GM10248 (cell line): ENCODE data around the gene NOS3.

Source experiments
- CTCF ChIA-PET: fragments of 300-600 bp; sonication (Branson Sonifier 250); formaldehyde crosslinking; extraction: SDS; loops from one replicate; lab custom pipeline; 2021; ENCODE audit warnings: antibody characterized with exemption; lab: Yijun Ruan, JAX
- POLR2A ChIA-PET: fragments of 350-650 bp; sonication (Branson Sonifier 250); formaldehyde crosslinking; extraction: SDS; loops from one replicate; lab custom pipeline; 2020; ENCODE audit warnings: antibody characterized with exemption; lab: Yijun Ruan, JAX
- DNase-seq: peaks from one replicate; pipeline ENCODE4 v3.0.0; 2012; ENCODE audit errors: extremely low spot score
- TF ChIP-seq, protein P1 (sequence below): IDR thresholded peaks from 2 replicates; pipeline ENCODE4 v1.5.1; 2012; ENCODE audit warnings: mild to moderate bottlenecking, low read depth; ENCODE audit errors: extremely low read depth, missing control alignments, control extremely low read depth

The NOS3 gene

GRCh38 chr7:150997817-150998216 is 7.0 kb downstream of the NOS3 start:
- DNase-seq: no peak

DNA sequence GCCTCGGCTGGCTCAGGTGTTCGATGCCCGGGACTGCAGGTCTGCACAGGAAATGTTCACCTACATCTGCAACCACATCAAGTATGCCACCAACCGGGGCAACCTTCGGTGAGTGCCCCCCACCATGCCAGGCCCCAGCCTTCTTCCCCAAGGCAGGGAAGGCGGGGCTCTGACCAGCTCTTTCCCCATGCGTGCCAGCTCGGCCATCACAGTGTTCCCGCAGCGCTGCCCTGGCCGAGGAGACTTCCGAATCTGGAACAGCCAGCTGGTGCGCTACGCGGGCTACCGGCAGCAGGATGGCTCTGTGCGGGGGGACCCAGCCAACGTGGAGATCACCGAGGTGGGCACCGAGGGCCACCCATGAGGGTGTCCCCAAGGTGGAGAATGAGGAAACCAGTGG is 7.5 kb downstream of the NOS3 start:
- ChIA-PET CTCF (interaction anchor here (1.8 kb wide), 1 partner anchor 9 kb away, joined by 4 read pairs; no protein-coding TSS in a partner anchor), POLR2A (no interaction called here)
- no peak for DNase-seq
- TF ChIP-seq, protein P1, sequence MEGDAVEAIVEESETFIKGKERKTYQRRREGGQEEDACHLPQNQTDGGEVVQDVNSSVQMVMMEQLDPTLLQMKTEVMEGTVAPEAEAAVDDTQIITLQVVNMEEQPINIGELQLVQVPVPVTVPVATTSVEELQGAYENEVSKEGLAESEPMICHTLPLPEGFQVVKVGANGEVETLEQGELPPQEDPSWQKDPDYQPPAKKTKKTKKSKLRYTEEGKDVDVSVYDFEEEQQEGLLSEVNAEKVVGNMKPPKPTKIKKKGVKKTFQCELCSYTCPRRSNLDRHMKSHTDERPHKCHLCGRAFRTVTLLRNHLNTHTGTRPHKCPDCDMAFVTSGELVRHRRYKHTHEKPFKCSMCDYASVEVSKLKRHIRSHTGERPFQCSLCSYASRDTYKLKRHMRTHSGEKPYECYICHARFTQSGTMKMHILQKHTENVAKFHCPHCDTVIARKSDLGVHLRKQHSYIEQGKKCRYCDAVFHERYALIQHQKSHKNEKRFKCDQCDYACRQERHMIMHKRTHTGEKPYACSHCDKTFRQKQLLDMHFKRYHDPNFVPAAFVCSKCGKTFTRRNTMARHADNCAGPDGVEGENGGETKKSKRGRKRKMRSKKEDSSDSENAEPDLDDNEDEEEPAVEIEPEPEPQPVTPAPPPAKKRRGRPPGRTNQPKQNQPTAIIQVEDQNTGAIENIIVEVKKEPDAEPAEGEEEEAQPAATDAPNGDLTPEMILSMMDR: no peak

More at GRCh38 chr7:150997817-150998216, 7.0 kb downstream of the NOS3 start:
- CTCF ChIA-PET: interaction anchor here (1.8 kb wide), 2 partner anchors 9 to 35 kb away, joined by 4 to 5 read pairs; no protein-coding TSS in a partner anchor
- POLR2A ChIA-PET: no interaction called here
- TF ChIP-seq, protein P1: no peak

DNA sequence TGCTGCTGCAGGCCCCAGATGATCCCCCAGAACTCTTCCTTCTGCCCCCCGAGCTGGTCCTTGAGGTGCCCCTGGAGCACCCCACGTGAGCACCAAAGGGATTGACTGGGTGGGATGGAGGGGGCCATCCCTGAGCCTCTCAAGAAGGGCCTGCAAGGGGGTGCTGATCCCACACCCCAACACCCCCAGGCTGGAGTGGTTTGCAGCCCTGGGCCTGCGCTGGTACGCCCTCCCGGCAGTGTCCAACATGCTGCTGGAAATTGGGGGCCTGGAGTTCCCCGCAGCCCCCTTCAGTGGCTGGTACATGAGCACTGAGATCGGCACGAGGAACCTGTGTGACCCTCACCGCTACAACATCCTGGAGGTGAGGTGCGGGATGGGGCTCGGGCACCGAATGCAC is 8.2 kb downstream of the NOS3 start:
- ChIA-PET CTCF (interaction anchor here (1.8 kb wide), 1 partner anchor 10 kb away, joined by 4 read pairs; no protein-coding TSS in a partner anchor), POLR2A (interaction anchor here (0.6 kb wide), 1 partner anchor 19 kb away, joined by 3 read pairs; no protein-coding TSS in a partner anchor)
- TF ChIP-seq, protein P1: no peak
- DNase-seq: no peak

DNA sequence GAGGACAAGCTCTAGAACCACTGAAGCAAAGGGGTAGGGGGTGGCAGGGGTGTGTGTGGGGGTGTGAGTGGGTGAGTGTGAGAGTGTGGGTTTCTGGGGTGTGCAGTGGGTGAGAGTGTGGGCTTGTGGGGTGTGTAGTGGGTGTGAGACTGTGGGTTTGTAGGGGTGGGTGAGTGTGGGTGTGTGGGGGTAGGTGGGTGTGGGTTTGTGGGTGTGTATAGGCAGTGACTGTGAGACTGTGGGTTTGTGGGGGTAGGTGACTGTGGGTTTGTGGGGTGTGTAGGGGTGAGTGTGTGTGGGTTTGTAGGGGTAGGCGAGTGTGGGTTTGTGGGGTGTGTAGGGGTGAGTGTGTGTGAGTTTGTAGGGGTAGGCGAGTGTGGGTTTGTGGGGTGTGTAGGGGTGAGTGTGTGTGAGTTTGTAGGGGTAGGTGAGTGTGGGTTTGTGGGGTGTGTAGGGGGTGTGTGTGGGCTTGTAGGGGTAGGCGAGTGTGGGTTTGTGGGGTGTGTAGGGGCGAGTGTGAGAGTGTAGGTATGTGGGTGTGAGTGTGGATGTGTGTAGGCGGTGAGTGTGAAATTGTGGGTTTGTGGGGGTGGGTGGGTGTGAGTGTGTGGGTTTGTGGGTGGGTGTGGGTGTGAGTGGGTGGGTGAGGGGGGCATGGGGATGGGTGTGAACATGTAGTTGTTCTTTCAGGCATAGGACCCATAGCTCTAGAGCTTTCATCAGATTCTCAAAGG is 8.8 kb downstream of the NOS3 start:
- no peak for DNase-seq
- ChIA-PET POLR2A (interaction anchor here (0.6 kb wide), 1 partner anchor 19 kb away, joined by 3 read pairs; no protein-coding TSS in a partner anchor), CTCF (no interaction called here)
- TF ChIP-seq, protein P1: no peak

DNA sequence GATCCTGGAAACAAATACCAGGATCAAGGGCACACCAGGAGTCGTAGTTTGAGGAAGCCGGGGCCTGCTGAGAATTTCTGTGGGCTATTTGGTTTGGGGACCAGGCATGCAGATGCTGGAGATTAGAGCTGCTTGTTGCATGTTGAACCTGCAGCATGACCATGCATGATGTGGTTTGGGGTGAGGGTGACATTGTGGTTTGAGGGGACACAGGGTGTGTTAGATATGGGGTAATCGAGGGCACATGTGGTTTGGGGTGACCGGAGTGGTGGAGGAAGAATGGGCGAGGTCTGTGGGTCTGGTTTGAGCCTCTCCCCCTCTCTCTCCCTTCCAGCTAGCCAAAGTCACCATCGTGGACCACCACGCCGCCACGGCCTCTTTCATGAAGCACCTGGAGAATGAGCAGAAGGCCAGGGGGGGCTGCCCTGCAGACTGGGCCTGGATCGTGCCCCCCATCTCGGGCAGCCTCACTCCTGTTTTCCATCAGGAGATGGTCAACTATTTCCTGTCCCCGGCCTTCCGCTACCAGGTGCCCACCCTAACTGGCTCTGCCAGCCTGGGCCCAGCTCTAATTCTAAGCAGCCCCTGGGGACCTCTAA is 10.2 kb downstream of the NOS3 start:
- TF ChIP-seq, protein P1: no peak
- CTCF ChIA-PET: interaction anchor here (0.8 kb wide), 1 partner anchor 17 kb away, joined by 3 read pairs; no protein-coding TSS in a partner anchor
- DNase-seq: no peak
- POLR2A ChIA-PET: no interaction called here

GRCh38 chr7:151001546-151001945 is 10.7 kb downstream of the NOS3 start:
- ChIA-PET CTCF (no interaction called here), POLR2A (no interaction called here)
- TF ChIP-seq, protein P1: no peak
- DNase-seq: no peak
